Amniotic stem cell (primary cell): ENCODE measurements around the gene KANSL1L.
"Not testable (repeated sequence)": the region's sequence is repeated elsewhere in the genome, so short reads cannot be mapped to it uniquely, and the experiment has no call there.

Experiments used
- DNase-seq: peaks from one replicate; lab custom pipeline; 2025; lab: John Stamatoyannopoulos, UW

KANSL1L gene, protein sequence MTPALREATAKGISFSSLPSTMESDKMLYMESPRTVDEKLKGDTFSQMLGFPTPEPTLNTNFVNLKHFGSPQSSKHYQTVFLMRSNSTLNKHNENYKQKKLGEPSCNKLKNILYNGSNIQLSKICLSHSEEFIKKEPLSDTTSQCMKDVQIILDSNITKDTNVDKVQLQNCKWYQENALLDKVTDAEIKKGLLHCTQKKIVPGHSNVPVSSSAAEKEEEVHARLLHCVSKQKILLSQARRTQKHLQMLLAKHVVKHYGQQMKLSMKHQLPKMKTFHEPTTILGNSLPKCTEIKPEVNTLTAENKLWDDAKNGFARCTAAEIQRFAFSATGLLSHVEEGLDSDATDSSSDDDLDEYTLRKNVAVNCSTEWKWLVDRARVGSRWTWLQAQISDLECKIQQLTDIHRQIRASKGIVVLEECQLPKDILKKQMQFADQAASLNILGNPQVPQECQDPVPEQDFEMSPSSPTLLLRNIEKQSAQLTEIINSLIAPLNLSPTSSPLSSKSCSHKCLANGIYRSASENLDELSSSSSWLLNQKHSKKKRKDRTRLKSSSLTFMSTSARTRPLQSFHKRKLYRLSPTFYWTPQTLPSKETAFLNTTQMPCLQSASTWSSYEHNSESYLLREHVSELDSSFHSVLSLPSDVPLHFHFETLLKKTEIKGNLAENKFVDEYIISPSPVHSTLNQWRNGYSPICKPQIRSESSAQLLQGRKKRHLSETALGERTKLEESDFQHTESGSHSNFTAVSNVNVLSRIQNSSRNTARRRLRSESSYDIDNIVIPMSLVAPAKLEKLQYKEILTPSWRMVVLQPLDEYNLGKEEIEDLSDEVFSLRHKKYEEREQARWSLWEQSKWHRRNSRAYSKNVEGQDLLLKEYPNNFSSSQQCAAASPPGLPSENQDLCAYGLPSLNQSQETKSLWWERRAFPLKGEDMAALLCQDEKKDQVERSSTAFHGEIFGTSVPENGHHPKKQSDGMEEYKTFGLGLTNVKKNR

DNA sequence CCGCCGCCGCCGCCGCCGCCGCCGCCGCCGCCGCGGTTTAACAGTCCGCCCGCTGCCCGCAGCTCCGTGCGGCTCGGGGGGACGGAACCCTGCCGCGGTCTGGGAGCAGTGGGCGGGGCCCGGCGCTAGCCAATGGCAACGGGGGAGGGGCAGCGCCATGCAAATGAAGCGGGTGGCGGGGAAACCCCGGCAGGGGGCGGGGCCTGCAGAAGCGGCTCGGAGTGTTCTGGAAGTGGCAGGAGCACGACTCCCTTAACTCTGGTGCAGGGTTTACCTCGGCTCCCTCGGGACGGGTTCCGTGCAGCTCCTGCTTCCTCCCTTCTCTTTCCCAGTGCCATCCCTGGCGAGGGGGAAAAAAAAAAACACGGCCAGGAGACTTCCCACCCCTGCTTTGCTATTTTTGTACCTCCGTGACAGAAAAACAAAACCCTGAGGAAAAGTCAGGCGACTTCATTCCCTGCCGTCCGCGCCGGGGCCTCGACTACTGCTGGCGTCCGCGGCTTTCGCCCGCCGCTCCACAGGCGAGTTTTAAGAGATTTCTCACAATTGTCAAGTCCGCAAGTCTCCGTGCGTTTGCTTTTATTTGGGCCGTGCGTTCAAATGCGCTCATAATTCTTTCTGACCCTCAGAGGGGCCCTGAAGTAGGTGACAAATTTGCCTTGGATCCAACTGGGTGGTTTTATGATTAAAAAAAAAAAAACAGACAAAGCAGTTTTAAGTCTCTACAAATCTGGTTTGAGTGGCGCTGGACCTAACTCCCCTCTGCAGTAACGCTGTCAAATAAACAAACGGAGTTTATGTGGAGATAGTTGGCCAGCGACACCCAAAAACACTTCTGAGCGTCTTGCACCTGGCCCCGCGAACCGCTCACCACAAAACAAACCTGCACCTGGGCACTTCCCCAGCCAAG, at the start of gene KANSL1L:
KANSL1L (minus strand) TSS at position 101 of the 910 bp plus-strand sequence. CDS start 16,827 bp downstream, outside the sequence.
- DNase-seq = peak; percentile 88

GRCh38 chr2:210215120-210215519, 43.9 kb upstream of the KANSL1L start:
- DNase-seq = no peak

GRCh38 chr2:210210185-210210584, 39.0 kb upstream of the KANSL1L start:
- no peak for DNase-seq

DNA sequence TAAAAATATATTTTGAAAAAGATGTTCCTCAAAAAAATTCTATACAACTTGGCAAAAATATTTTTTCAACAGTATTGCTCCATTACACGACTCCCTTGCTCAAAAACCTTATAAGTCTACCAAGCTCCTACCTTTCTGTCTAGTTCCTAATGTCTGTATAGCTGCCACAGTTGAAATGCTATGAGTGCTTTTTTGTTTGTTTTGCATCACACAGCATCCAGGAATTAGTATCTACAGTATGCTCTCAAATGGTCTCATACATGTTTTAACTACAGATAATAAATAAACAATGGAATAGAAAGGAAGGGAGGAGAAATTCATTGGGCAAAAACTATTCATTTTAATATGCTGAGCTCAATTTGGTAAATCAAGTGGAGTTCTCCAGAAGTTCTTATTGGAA, 36.7 kb upstream of the KANSL1L start:
- no peak for DNase-seq

- no peak for DNase-seq
Observed at GRCh38 chr2:210203558-210203957, 32.3 kb upstream of the KANSL1L start.

- DNase-seq = no peak
Observed at GRCh38 chr2:210203147-210203546, 31.9 kb upstream of the KANSL1L start.

GRCh38 chr2:210199854-210200253, 28.6 kb upstream of the KANSL1L start:
- no peak for DNase-seq

DNA sequence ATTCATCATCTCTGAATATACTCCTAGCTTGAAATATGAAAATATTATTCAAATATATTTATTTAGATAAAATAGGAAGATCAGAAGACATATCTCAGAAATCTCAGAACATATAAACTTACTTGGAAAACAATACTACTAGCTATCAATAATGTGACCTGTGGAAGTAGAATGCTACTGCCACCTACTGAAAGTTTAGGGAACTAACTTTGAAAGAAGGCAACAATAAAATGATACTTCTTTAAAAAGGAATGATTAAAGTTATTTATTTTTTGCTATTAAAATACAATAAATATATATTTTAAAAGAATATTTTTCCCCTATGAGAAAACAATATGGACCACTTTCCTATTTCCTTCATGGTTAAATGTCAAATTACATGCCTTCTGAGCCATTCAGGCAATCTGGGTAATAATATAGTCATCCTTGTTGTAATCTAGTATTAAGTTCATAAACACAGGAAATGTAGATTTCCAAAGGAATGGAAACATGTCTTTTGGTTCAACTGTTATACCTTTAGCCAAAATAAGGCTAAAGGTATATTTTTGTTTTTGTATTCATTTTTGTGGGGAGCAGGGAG, 28.1 kb upstream of the KANSL1L start:
- no peak for DNase-seq

DNA sequence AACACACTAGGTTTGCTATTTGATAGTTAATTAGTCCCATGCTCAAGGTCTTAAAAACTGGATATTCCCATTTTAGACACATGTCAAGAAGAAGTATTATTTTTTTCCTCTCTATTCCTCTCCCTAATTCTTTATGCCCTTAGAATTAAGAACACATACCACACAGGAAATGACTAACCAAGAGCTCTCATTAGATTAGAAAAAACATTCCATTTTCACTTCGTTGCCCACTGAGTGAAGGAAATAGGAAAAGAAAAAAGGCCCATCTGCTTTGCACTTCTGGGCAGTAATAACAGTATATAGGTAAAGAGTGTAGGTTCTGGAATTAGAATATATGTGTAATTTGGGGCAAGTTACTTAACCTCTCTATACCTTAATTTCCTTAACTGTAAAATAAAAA, 27.1 kb upstream of the KANSL1L start:
- DNase-seq = no peak

GRCh38 chr2:210197720-210198119, 26.5 kb upstream of the KANSL1L start:
- DNase-seq = no peak

DNA sequence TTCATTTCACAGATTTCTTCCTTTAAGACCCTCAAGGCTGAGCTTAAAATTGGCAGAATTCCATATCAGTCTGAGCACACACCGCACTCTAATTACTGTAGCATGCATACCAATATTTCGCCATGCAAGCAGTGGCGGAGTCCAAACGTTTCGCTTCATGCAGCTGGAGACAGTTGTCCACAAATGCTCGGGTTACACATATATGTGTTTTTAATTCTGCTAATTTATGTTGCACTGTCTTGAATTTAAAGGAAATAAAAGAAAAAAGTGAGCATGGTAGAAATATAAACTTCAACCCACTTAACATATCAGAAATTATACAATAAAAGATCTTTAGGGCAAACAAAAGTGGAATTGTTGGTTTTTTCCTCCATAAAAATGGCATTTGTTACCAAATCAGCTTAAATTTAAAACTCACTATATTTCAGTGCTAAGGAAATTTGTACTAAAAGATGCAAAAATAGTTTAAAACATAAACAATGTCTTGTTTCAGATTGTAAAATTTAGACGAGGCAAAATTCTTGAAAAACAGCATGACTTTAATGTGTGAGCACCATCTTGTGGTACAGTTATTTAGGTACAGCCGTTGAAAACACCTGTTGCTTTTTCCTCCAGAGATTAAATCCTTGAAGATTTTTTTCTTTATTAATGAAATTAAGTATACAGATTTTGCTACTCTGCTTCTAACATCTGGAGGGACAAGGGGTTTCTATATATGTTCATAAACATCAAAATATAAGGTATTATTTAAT, 24.1 kb upstream of the KANSL1L start:
- no peak for DNase-seq

- DNase-seq = no peak
Observed at GRCh38 chr2:210190345-210190744, 19.1 kb upstream of the KANSL1L start.

- no peak for DNase-seq
Observed at GRCh38 chr2:210189452-210190138, 18.4 kb upstream of the KANSL1L start.

- no peak for DNase-seq
Observed at GRCh38 chr2:210188755-210189154, 17.5 kb upstream of the KANSL1L start.

- no peak for DNase-seq
Observed at GRCh38 chr2:210188190-210188589, 17.0 kb upstream of the KANSL1L start.

- not testable (repeated sequence) for DNase-seq
Observed at GRCh38 chr2:210183936-210184335, 12.7 kb upstream of the KANSL1L start.

DNA sequence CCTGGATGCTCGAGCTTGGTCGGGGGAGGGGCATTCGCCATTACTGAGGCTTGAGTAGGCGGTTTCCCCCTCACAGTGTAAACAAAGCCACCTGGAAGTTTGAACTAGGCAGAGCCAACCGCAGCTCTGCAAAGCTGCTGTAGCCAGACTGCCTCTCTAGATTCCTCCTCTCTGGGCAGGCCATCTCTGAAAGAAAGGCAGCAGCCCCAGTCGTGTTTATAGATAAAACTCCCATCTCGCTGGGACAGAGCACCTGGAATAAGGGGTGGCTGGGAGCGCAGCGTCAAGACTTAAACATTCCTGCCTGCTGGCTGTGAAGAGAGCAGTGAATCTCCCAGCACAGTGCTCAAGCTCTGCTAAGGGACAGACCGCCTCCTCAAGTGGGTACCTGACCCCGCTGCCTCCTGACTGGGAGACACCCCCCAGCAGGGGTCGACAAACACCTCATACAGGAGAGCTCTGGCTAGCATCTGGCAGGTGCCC, 10.4 kb upstream of the KANSL1L start:
- DNase-seq = not testable (repeated sequence)

GRCh38 chr2:210181033-210181605, 9.9 kb upstream of the KANSL1L start:
- not testable (repeated sequence) for DNase-seq

DNA sequence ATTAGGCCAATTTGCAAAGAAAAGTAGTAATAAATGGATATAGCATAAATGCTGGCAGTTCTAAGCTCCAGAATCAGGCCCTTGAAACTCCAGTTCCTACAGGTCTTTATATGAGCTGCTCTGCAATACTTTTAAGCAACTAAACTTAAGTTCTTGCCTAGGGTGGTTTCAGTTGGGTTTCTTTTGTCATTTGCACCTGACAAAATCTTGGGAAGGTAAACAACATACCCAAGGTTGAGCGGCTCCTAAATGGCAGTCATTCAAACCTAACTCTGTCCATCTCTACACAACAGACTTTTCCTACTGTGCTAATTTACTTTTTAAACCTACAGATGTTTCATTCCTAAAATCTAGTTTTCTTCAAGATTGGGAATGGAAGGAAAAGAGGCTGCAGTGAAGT, 9.3 kb upstream of the KANSL1L start:
- no peak for DNase-seq
